RWPE2 (cell line): ENCODE data around the gene SHE.

Experiments used
- ATAC-seq: fragments of 200-7000 bp; cut with Tn5 transposase; 3 replicates; pipeline ENCODE4 v1.9.1; 2021; ENCODE audit warnings: low read depth
- DNase-seq: peaks from one replicate; pipeline ENCODE4 v3.0.0-alpha.2; 2020; ENCODE audit warnings: low spot score
- H3K27ac ChIP-seq: fragments of 450-650 bp; 2 replicates; pipeline ENCODE4 v1.5.1; 2017; ENCODE audit warnings: mild to moderate bottlenecking; ENCODE audit not compliant: poor library complexity, severe bottlenecking
- H3K27me3 ChIP-seq: fragments of 250-450 bp; sonication (Bioruptor Pico); 2 replicates; pipeline ENCODE4 v1.5.1; 2021; ENCODE audit warnings: mild to moderate bottlenecking, moderate library complexity; ENCODE audit not compliant: insufficient read depth, poor library complexity, severe bottlenecking
- H3K36me3 ChIP-seq: fragments of 250-450 bp; sonication (Bioruptor Pico); 2 replicates; pipeline ENCODE4 v1.5.1; 2020; ENCODE audit warnings: low read depth, mild to moderate bottlenecking, moderate library complexity
- H3K4me1 ChIP-seq: fragments of 250-450 bp; sonication (Bioruptor Pico); 2 replicates; pipeline ENCODE4 v1.5.1; 2021; ENCODE audit warnings: mild to moderate bottlenecking, moderate library complexity; ENCODE audit not compliant: insufficient read depth, poor library complexity, severe bottlenecking
- H3K4me3 ChIP-seq: fragments of 250-450 bp; sonication (Bioruptor Pico); 2 replicates; pipeline ENCODE4 v1.5.1; 2021; ENCODE audit warnings: mild to moderate bottlenecking, moderate library complexity; ENCODE audit not compliant: severe bottlenecking
- H3K9me3 ChIP-seq: fragments of 250-450 bp; sonication (Bioruptor Pico); 2 replicates; pipeline ENCODE4 v1.5.1; 2021; ENCODE audit warnings: mild to moderate bottlenecking, moderate library complexity; ENCODE audit not compliant: severe bottlenecking
- TF ChIP-seq, protein P1 (sequence below): fragments of 450-650 bp; IDR thresholded peaks from one replicate; pipeline ENCODE4 v1.5.1; 2017; ENCODE audit warnings: mild to moderate bottlenecking, moderate library complexity; ENCODE audit not compliant: poor library complexity, severe bottlenecking

Gene SHE

DNA sequence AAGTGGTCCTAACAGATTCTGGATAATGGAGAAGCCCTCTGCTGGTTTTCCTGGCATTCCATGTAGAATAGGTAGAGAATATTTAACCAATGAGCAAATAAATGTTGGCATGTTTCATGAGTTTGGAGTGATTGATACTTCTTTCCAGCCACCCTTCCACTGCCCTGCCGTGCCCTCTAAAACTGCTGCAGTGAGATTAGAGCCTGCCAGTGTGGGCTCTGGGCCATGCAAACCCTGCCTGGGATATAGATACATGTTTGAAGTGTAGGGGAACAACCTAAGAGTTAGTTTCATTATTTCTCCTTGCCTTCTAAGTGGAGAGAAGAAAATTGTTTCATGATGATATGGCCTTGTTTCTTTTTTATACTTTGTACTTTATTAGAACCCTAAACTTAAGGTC, 45.8 kb upstream of the SHE start:
- Histone ChIP-seq H3K9me3 (no peaks in the 10 kb centered on the region), H3K36me3 (peaks cover 39% of the 10 kb centered on the region), H3K27ac (no peak overlapping the region), H3K27me3 (no peaks in the 10 kb centered on the region), H3K4me3 (no peak overlapping the region), H3K4me1 (no peaks in the 10 kb centered on the region)
- TF ChIP-seq, protein P1, sequence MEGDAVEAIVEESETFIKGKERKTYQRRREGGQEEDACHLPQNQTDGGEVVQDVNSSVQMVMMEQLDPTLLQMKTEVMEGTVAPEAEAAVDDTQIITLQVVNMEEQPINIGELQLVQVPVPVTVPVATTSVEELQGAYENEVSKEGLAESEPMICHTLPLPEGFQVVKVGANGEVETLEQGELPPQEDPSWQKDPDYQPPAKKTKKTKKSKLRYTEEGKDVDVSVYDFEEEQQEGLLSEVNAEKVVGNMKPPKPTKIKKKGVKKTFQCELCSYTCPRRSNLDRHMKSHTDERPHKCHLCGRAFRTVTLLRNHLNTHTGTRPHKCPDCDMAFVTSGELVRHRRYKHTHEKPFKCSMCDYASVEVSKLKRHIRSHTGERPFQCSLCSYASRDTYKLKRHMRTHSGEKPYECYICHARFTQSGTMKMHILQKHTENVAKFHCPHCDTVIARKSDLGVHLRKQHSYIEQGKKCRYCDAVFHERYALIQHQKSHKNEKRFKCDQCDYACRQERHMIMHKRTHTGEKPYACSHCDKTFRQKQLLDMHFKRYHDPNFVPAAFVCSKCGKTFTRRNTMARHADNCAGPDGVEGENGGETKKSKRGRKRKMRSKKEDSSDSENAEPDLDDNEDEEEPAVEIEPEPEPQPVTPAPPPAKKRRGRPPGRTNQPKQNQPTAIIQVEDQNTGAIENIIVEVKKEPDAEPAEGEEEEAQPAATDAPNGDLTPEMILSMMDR, result no peak
- DNase-seq (no peak), ATAC-seq (no peak)

DNA sequence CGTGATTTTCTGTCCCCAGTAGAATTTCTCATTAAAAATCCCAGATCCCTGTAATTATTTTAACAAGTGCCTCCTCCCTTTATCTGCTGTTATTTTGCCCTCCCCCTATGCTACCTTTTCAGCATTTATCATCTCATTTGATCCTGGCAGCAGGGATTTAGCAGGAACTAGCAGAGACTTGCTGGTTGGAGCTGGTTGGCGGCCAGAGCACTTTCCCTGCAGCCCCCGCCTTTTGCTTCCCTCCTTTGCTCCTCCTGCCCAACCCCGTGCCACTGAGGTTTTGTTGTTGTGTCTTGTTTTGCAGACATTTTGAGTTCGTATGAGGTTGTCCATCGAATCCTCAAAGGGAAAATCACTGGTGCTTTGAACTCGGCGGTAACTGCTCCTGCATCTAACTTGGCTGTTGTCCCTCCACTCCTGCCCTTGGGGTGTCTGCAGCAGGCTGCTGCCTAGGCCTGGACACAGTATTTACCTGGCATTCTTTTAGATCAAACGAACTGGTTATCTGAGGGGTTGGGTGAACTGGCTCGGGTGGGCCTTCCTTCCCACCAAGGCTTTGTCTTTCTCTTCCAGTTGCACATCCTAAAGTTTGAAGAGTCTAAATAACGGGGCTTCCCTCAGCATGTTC, 45.0 kb upstream of the SHE start:
- Histone ChIP-seq H3K4me3 (no peak overlapping the region), H3K27ac (no peak overlapping the region), H3K9me3 (no peaks in the 10 kb centered on the region), H3K27me3 (no peaks in the 10 kb centered on the region), H3K4me1 (no peaks in the 10 kb centered on the region), H3K36me3 (peaks cover 31% of the 10 kb centered on the region)
- no peak for ATAC-seq
- TF ChIP-seq, protein P1, result no peak
- DNase-seq, result no peak

DNA sequence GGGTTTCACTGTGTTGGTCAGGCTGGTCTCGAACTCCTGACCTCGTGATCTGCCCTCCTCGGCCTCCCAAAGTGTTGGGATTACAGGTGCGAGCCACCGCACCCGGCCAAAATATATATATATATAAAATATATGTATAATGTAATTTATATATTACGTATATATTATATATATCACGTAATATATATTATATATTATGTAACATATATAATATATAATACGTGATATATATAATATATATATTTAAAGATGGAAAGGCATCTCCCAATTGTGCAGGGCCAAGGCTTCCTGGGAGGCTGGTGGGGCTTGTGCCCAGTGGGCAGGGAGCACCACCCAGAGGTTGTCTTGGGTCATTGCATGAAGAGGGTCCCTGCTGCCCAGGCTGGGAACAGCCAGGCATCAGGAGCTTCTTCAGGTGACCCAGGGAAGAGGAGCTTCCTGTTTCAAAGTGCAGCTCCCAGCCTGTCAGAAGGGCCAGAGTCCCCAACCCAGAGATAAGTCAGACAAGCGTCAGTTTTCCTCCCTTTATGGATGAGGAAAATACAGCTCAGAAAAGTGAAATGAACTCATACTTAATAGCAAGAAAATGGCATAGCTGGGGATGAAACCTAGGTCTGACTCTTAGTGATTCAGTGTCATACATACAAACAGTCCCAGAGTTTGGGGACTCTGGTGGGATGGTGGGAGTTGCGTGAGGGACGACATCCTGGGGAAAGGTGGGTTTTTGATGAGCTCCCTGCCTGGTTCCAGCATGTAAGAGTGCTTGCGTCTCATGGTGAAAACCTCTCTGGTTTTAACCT, 44.3 kb upstream of the SHE start:
- peak; percentile 80 for ATAC-seq
- no peak for DNase-seq
- TF ChIP-seq, protein P1, result peak; percentile 44

DNA sequence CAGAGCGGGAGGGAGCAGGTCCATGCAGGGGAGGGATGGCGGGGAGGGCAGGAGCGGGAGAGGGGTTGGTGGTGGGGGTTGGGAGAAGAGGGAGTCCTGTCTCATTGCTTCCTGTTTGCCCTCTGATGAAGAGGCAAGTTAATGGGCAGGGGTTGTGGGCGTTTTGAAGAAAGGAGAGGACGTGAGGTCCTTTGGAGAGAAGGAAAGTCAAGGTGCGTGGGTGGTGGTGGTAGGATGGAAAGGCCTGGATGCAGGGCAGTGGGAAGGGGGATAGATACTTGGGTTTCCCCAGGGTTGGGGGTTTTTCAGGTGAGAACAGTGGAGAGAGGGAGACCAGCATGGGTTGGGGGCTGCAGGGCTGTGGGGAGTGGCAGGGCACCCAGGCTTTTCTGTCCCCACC, 39.0 kb upstream of the SHE start:
- DNase-seq, result no peak
- no peaks in the 10 kb centered on the region for H3K4me1 ChIP-seq
- no peak for ATAC-seq
- no peaks in the 10 kb centered on the region for H3K36me3 ChIP-seq
- TF ChIP-seq, protein P1, result no peak
- no peaks in the 10 kb centered on the region for H3K9me3 ChIP-seq
- no peaks in the 10 kb centered on the region for H3K27me3 ChIP-seq
- H3K27ac ChIP-seq, result no peak overlapping the region
- H3K4me3 ChIP-seq, result no peak overlapping the region

More for the DNA sequence above, 44.3 kb upstream of the SHE start:
- Histone ChIP-seq H3K27ac (no peak overlapping the region), H3K36me3 (peaks cover 24% of the 10 kb centered on the region), H3K27me3 (no peaks in the 10 kb centered on the region), H3K4me1 (no peaks in the 10 kb centered on the region), H3K4me3 (no peak overlapping the region), H3K9me3 (no peaks in the 10 kb centered on the region)
